Measurements from ENCODE around the gene RNF225. TPM values are rescaled to one million over a fixed set of nuclear protein-coding genes. Genes with fewer than 3 reads are reported as not detected.
A peak's percentile ranks its signal among the peaks of the same experiment; 100 is the strongest.

The RNF225 gene
- total and polyA plus RNA-seq, 2 of the 13 experiments (the other 11 are each of a cell fraction or from before 2014, with no cell fraction given) = not detected

- Histone ChIP-seq H3K27me3 (ENCODE audit: control insufficient read depth in 1 of 2, insufficient read depth in 2 of 2, low read length in 2 of 2) (no peaks in the 10 kb centered on the region), H3K79me2 (ENCODE audit: insufficient read depth, low read length) (no peaks in the 10 kb centered on the region), H3K9ac (ENCODE audit: insufficient read depth, low read depth, low read length) (no peak overlapping the region), H3K27ac (ENCODE audit: extremely low read length, insufficient read depth, low read length) (peak overlapping the region; percentile 2), H3K4me3 (replicated peaks in 1 of 3; ENCODE audit: insufficient read depth in 1 of 3, low read depth in 2 of 3, low read length in 3 of 3) (no peak overlapping the region), H4K20me1 (ENCODE audit: insufficient read depth, low read length) (no peaks in the 10 kb centered on the region), H2AFZ (ENCODE audit: low read length) (no peak overlapping the region), H3K4me1 (ENCODE audit: insufficient read depth, low read length) (peaks cover 38% of the 10 kb centered on the region), H3K9me3 (ENCODE audit: low read length) (no peaks in the 10 kb centered on the region), H3K4me2 (ENCODE audit: low read depth, low read length) (no peak overlapping the region), H3K36me3 (replicated peaks in 1 of 2; ENCODE audit: control insufficient read depth in 1 of 2, insufficient read depth in 2 of 2, low read length in 2 of 2) (no peaks in the 10 kb centered on the region)
- intact Hi-C loops (cut with micrococcal nuclease; ENCODE audit: unreplicated experiment) (no loop called here), in situ Hi-C loops (cut with HindIII; ENCODE audit: extremely low pct_ligation_motif_present, low pct_unique_long_range_greater_than_20kb) (no loop called here)
- no TSS peak for BruUV-seq (replicated peaks)
- DNase-seq (ENCODE audit: low spot score) = no peak
- FAIRE-seq = no peak
- WGBS (ENCODE audit: low lambda C conversion rate) = 69% methylated on average over 4 of the region's 6 CpGs
- POLR2A ChIA-PET = interaction anchor here (0.6 to 1.5 kb wide), 3 partner anchors 8 to 28 kb away, joined by 3 to 21 read pairs (median 4); partner anchors contain the start of genes ZNF497 and ZSCAN22
- CTCF ChIA-PET (ENCODE audit: low intra/inter-chr PET ratio, low total read pairs) = no interaction called here
- no peak for TF ChIP-seq SOX5 (CRISPR knock-in tag; IDR thresholded peaks at IDR 0.05; ENCODE audit: borderline replicate concordance)
- TF ChIP-seq ZFAT (CRISPR knock-in tag; conservative IDR thresholded peaks at IDR 0.05) = no peak
- no peak for TF ChIP-seq ATF5 (CRISPR knock-in tag; IDR thresholded peaks at IDR 0.05; ENCODE audit: low read depth)
- no peak for TF ChIP-seq NFE2 (CRISPR knock-in tag; IDR thresholded peaks at IDR 0.05)
- TF ChIP-seq, protein P1, sequence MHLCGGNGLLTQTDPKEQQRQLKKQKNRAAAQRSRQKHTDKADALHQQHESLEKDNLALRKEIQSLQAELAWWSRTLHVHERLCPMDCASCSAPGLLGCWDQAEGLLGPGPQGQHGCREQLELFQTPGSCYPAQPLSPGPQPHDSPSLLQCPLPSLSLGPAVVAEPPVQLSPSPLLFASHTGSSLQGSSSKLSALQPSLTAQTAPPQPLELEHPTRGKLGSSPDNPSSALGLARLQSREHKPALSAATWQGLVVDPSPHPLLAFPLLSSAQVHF (CRISPR knock-in tag; IDR thresholded peaks at IDR 0.05) = no peak
- no peak for TF ChIP-seq CBX5 (CRISPR knock-in tag; IDR thresholded peaks at IDR 0.05; ENCODE audit: borderline replicate concordance)
- no peak for TF ChIP-seq ZNF253 (CRISPR knock-in tag; IDR thresholded peaks at IDR 0.05; ENCODE audit: borderline replicate concordance)
- TF ChIP-seq DBP (CRISPR knock-in tag; IDR thresholded peaks at IDR 0.05; ENCODE audit: not compliant biosample characterization) = no peak
- no peak for TF ChIP-seq SATB2 (CRISPR knock-in tag; IDR thresholded peaks at IDR 0.05)
- TF ChIP-seq POGZ (CRISPR knock-in tag; IDR thresholded peaks at IDR 0.05) = no peak
- TF ChIP-seq TRAFD1 (CRISPR knock-in tag; IDR thresholded peaks at IDR 0.05; ENCODE audit: borderline replicate concordance) = no peak
- TF ChIP-seq ZNF652 (CRISPR knock-in tag; IDR thresholded peaks at IDR 0.05; ENCODE audit: borderline replicate concordance, low read depth) = no peak
- no peak for TF ChIP-seq HOXA7 (CRISPR knock-in tag; IDR thresholded peaks at IDR 0.05)
- TF ChIP-seq ZNF101 (CRISPR knock-in tag; IDR thresholded peaks at IDR 0.05; ENCODE audit: borderline replicate concordance, low read depth) = no peak
- no peak for ATAC-seq
These were observed 40.9 kb upstream of the RNF225 start for GRCh38 chr19:58354478-58355030.
